Right renal cortex interstitium (tissue), 3 donors: ENCODE measurements around the gene MALAT1. TPM values are rescaled to one million over a fixed set of nuclear protein-coding genes. Genes with fewer than 3 reads are reported as not detected.
"Not testable (repeated sequence)": the region's sequence is repeated elsewhere in the genome, so short reads cannot be mapped to it uniquely, and the experiment has no call there.

Experiments used
- DNase-seq, 3 donors: peaks; one replicate each; pipeline ENCODE4 v3.0.0-alpha.2; 2013; ENCODE audit warnings: low read depth in 3 of 3, low spot score in 2 of 3
- polyA plus RNA-seq, 3 donors: library from polyadenylated mRNA; unstranded; fragments of 120-200 nt; gene quantifications; one replicate each; pipeline ENCODE4 v1.2.1, GENCODE V29; 2013; ENCODE audit not compliant: insufficient read length in 3 of 3

MALAT1 gene
- polyA plus RNA-seq, 3 donors = 444 to 1,042 (median 635) TPM

- no peak for DNase-seq
Observed at GRCh38 chr11:65516135-65516968, 17.5 kb downstream of the MALAT1 start.

GRCh38 chr11:65518941-65519549 is 20.2 kb downstream of the MALAT1 start:
- DNase-seq = not testable (repeated sequence)

GRCh38 chr11:65521777-65522521 is 23.1 kb downstream of the MALAT1 start:
- not testable (repeated sequence) for DNase-seq

GRCh38 chr11:65522718-65523630 is 24.1 kb downstream of the MALAT1 start:
- DNase-seq = not testable (repeated sequence)

- DNase-seq = not testable (repeated sequence)
Observed at GRCh38 chr11:65523631-65523968, 24.8 kb downstream of the MALAT1 start.

GRCh38 chr11:65524014-65524740 is 25.3 kb downstream of the MALAT1 start:
- no peak for DNase-seq

- peak in 2 of 3 donors; percentile 59 to 66 for DNase-seq
Observed at GRCh38 chr11:65524741-65525545, 26.1 kb downstream of the MALAT1 start, which contains the start of gene SCYL1. Gene SCYL1, plus strand, starts transcription at chr11:65525083. Its CDS starts 71 bp downstream, at chr11:65525154.

GRCh38 chr11:65525546-65526480 is 27.0 kb downstream of the MALAT1 start:
- no peak for DNase-seq

GRCh38 chr11:65526744-65527143 is 27.9 kb downstream of the MALAT1 start:
- no peak for DNase-seq

GRCh38 chr11:65528819-65529350 is 30.0 kb downstream of the MALAT1 start:
- no peak for DNase-seq

GRCh38 chr11:65529475-65530156 is 30.8 kb downstream of the MALAT1 start:
- no peak for DNase-seq

GRCh38 chr11:65530157-65530496 is 31.3 kb downstream of the MALAT1 start:
- no peak for DNase-seq

- no peak for DNase-seq
Observed at GRCh38 chr11:65532388-65533064, 33.7 kb downstream of the MALAT1 start.

- DNase-seq = no peak
Observed at GRCh38 chr11:65535102-65535501, 36.3 kb downstream of the MALAT1 start.

GRCh38 chr11:65536412-65537295 is 37.8 kb downstream of the MALAT1 start:
- no peak for DNase-seq

GRCh38 chr11:65537296-65537597 is 38.4 kb downstream of the MALAT1 start:
- no peak for DNase-seq
